Esophagus (tissue), 2 donors: ENCODE data around the gene KDM4D. TPM values are rescaled to one million over a fixed set of nuclear protein-coding genes. Genes with fewer than 3 reads are reported as not detected.

ENCODE experiments used
- H3K27ac ChIP-seq, 2 donors: one replicate each; pipeline ENCODE4 v1.5.1; 2013; ENCODE audit warnings: low read depth in 2 of 2, mild to moderate bottlenecking in 2 of 2, inconsistent platforms in 1 of 2, low read length in 1 of 2, moderate library complexity in 1 of 2
- H3K27me3 ChIP-seq, 2 donors: one replicate each; pipeline ENCODE4 v1.6.1; 2013; ENCODE audit warnings: low read length in 2 of 2, control low read depth in 1 of 2, mild to moderate bottlenecking in 1 of 2; ENCODE audit not compliant: insufficient read depth in 2 of 2, control insufficient read depth in 1 of 2
- H3K36me3 ChIP-seq, 2 donors: one replicate each; pipeline ENCODE4 v1.6.1; 2013; ENCODE audit warnings: low read length in 1 of 2; ENCODE audit not compliant: control insufficient read depth in 2 of 2, insufficient read depth in 2 of 2
- H3K4me1 ChIP-seq, 2 donors: one replicate each; pipeline ENCODE4 v1.6.1; 2013; ENCODE audit warnings: low read length in 1 of 2; ENCODE audit not compliant: control insufficient read depth in 2 of 2, insufficient read depth in 2 of 2
- H3K4me3 ChIP-seq, 2 donors: one replicate each; pipeline ENCODE4 v1.5.1; 2013; ENCODE audit warnings: low read length in 2 of 2, mild to moderate bottlenecking in 2 of 2, low read depth in 1 of 2, moderate library complexity in 1 of 2
- H3K9me3 ChIP-seq, 2 donors: one replicate each; pipeline ENCODE4 v1.6.1; 2013; ENCODE audit warnings: mild to moderate bottlenecking in 2 of 2, low read depth in 1 of 2, low read length in 1 of 2, moderate library complexity in 1 of 2; ENCODE audit not compliant: control insufficient read depth in 2 of 2, insufficient read depth in 1 of 2
- WGBS, 2 donors: extraction: QIAGEN DNeasy Blood & Tissue Kit; methylation state at CpG; one replicate each; pipeline ENCODE4 v1.1.7; 2013; 5-methylcytosine and 5-hydroxymethylcytosine counted together
- polyA plus RNA-seq, 2 donors: library from polyadenylated mRNA; stranded (reverse); fragments of 200-250 nt; gene quantifications; one replicate each; pipeline ENCODE4 v1.2.3, GENCODE V29; 2013
- donor health status: healthy with polysubstance abuse.
- donor health status: Bipolar disorder and iron deficiency.

The KDM4D gene
- polyA plus RNA-seq, 2 donors, result 0.14 to 0.31 TPM

DNA sequence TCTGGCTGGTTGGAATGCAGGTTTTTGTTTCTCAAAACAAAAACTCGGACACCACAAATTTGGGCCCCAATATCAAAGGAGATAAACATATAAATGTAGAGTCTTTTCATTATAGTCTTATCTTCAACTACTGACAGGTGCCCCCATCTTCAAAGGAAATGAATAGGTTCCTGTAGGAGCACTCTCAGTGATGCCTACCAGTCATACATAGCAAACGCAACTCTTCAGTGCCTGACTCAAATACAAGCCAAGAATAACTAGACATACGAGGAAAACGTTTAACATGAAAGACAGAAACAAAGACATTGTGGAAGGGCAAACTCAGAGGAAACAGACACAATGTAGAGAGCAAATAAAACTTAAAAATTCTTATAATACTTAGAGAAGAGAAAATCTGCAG is 13.9 kb downstream of the KDM4D start:
- Histone ChIP-seq H3K4me3 (no peak overlapping the region), H3K27ac (no peak overlapping the region), H3K36me3 (no peaks in the 10 kb centered on the region), H3K9me3 (no peaks in the 10 kb centered on the region), H3K27me3 (no peaks in the 10 kb centered on the region), H3K4me1 (no peaks in the 10 kb centered on the region)
- WGBS, 2 donors, result 71 to 73% methylated on average over 4 of the region's 4 CpGs

DNA sequence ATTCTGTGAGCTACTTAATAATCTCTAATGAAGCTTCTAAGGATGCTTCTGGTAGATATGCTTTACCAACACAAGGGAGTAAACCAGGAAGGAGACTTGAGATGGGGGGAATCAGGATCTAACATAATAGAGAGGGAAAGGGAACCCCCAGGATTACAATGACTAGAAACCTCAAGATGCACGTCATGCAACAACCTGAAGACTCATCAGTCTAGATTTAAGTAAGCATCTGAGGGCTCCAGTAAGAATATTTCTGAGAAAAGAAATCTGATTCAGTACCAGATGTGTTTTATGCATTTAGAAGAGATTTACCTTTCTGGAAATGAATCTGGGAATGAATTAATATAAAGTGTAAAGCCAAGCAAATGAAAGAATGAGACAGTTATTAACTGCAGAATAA is 15.2 kb downstream of the KDM4D start:
- no peaks in the 10 kb centered on the region for H3K9me3 ChIP-seq
- no peaks in the 10 kb centered on the region for H3K4me1 ChIP-seq
- no peaks in the 10 kb centered on the region for H3K36me3 ChIP-seq
- no peaks in the 10 kb centered on the region for H3K27me3 ChIP-seq
- H3K4me3 ChIP-seq, result no peak overlapping the region
- 79 to 84% methylated on average over 1 of the region's 1 CpG for WGBS, 2 donors
- no peak overlapping the region for H3K27ac ChIP-seq

DNA sequence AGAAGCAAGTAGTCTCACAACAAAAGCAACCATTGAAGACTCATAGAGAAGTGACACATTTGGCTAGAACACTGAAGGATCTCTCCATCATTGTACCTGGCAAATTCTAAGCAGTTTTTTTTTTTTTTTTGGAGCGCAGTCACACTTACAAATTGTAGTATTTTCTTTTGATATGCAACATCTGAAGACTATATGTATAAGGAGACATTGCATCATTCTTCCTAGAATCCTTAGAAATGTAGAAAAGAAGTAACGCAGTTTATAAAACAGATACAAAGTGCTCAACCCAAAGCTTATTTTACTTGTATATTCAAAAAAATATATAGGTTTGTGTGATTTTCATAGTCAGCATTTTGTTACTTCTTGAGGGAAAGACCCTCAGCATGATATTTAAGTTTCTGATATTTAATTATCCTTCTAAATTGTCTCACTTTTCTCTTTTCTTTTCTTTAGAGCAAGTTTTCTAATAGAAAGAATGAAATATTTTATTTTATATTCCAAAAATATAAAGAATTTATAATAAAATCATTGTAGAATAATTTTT is 20.0 kb downstream of the KDM4D start:
- H3K4me3 ChIP-seq, result no peak overlapping the region
- H3K27ac ChIP-seq, result no peak overlapping the region
- no peaks in the 10 kb centered on the region for H3K36me3 ChIP-seq
- H3K4me1 ChIP-seq, result no peaks in the 10 kb centered on the region
- H3K9me3 ChIP-seq, result peaks cover 0 to 4% of the 10 kb centered on the region in 2 donors
- no peaks in the 10 kb centered on the region for H3K27me3 ChIP-seq
- 96 to 100% methylated on average over 2 of the region's 2 CpGs for WGBS, 2 donors

DNA sequence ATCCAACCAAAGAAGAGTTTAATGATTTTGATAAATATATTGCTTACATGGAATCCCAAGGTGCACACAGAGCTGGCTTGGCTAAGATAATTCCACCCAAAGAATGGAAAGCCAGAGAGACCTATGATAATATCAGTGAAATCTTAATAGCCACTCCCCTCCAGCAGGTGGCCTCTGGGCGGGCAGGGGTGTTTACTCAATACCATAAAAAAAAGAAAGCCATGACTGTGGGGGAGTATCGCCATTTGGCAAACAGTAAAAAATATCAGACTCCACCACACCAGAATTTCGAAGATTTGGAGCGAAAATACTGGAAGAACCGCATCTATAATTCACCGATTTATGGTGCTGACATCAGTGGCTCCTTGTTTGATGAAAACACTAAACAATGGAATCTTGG is 23.9 kb downstream of the KDM4D start:
- Histone ChIP-seq H3K27me3 (no peaks in the 10 kb centered on the region), H3K9me3 (peaks cover 0 to 4% of the 10 kb centered on the region in 2 donors), H3K4me3 (no peak overlapping the region), H3K4me1 (no peaks in the 10 kb centered on the region), H3K27ac (no peak overlapping the region), H3K36me3 (peaks cover 0 to 4% of the 10 kb centered on the region in 2 donors)
- 89 to 91% methylated on average over 6 of the region's 6 CpGs for WGBS, 2 donors

DNA sequence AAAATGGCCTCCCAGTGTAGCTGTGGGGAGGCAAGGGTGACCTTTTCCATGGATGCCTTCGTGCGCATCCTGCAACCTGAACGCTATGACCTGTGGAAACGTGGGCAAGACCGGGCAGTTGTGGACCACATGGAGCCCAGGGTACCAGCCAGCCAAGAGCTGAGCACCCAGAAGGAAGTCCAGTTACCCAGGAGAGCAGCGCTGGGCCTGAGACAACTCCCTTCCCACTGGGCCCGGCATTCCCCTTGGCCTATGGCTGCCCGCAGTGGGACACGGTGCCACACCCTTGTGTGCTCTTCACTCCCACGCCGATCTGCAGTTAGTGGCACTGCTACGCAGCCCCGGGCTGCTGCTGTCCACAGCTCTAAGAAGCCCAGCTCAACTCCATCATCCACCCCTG is 24.8 kb downstream of the KDM4D start:
- H3K9me3 ChIP-seq, result peaks cover 0 to 4% of the 10 kb centered on the region in 2 donors
- no peaks in the 10 kb centered on the region for H3K4me1 ChIP-seq
- no peak overlapping the region for H3K27ac ChIP-seq
- no peak overlapping the region for H3K4me3 ChIP-seq
- 95 to 96% methylated on average over 13 of the region's 13 CpGs for WGBS, 2 donors
- no peaks in the 10 kb centered on the region for H3K27me3 ChIP-seq
- peaks cover 0 to 4% of the 10 kb centered on the region in 2 donors for H3K36me3 ChIP-seq

DNA sequence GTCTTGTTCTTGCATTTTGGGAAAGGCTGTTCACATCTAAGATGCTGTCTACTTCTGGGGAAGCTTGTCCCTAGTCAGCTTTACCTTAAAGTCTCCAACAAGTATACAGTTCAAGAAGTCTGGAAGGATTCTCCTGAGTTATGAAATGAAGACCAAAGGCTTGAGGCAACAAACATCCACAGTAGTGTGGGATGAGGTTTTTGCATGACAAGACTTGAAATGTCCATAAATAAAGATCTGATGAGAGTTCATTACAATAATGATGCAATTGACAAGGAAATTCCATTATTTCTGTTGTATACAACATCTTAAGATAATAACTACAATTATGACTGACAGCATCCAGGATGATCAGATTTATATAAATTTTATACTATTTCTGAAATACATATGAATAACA is 30.2 kb downstream of the KDM4D start:
- Histone ChIP-seq H3K36me3 (peaks cover 0 to 2% of the 10 kb centered on the region in 2 donors), H3K27me3 (no peaks in the 10 kb centered on the region), H3K27ac (no peak overlapping the region), H3K4me1 (no peaks in the 10 kb centered on the region), H3K4me3 (no peak overlapping the region), H3K9me3 (no peaks in the 10 kb centered on the region)

DNA sequence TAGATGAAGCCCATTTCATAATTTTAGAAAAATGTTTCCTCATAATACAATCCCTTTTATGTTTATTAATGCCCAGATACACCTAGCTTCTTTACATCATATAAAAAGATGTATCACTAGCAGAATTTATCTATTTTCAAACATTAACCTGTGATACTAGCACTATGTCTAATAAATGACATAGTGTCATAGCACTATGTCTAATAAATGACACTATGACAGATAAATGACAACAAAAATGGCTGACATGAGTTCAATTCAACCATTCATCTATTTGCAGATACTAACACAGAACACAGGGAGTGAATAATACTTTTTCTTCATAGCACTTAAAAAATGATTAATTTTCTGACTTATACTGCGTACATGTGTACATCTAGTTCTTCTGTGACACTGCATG is 32.1 kb downstream of the KDM4D start:
- WGBS, 2 donors, result 93% methylated on average over 1 of the region's 1 CpG
- Histone ChIP-seq H3K27ac (no peak overlapping the region), H3K27me3 (no peaks in the 10 kb centered on the region), H3K36me3 (no peaks in the 10 kb centered on the region), H3K4me3 (no peak overlapping the region), H3K9me3 (no peaks in the 10 kb centered on the region), H3K4me1 (no peaks in the 10 kb centered on the region)

DNA sequence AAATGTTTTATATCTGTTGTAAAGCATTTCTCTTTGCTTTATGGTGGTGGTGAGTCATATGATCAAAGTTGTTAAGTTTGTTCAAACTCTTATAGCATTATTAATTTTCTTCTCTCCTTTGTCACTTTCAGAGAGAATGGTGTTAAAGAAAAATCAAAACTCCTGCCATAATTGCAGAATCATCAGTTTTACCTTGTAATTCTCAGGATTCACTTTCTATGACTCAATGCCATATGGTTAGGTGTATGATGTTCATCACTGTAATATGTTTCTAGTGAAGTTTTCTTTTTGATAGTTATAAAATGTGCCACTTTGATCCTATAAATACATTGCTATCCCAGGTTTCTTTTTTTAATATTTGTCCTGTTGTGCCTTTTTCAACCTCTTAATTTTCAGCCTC is 37.9 kb downstream of the KDM4D start:
- H3K27ac ChIP-seq, result no peak overlapping the region
- H3K4me1 ChIP-seq, result no peaks in the 10 kb centered on the region
- H3K27me3 ChIP-seq, result no peaks in the 10 kb centered on the region
- no peaks in the 10 kb centered on the region for H3K36me3 ChIP-seq
- no peak overlapping the region for H3K4me3 ChIP-seq
- H3K9me3 ChIP-seq, result no peaks in the 10 kb centered on the region

DNA sequence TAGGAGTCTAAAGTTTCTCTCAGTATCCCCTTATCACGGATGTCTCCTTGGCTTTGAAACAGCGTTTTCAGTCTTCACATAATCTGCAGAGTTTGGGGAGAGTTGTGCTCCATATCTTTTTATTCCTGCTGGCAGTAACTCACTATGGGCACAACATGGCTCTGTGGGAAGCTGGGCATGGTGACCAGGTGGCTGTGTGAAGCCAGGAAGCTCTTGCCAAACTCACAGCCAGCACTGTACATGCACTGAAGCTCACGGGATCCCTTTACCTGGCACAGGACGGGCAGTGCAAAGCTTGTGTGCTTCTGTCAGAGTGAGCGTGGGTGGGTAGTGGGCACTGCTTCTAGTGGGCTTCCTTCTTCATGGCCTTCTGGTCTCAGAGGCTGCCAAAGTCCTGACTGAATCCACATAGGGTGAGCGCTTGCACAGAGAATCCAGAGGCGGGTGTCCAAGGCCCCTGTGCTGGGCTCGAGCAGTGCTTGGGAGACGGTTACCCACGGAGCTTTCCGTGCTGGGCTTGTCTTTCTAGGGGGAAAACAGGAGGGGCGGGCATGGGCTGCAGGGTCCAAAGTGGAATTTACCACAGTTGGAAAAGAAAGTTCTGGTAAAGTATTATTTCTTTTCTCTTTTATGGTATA is 40.8 kb downstream of the KDM4D start:
- 89 to 90% methylated on average over 12 of the region's 12 CpGs for WGBS, 2 donors
- no peaks in the 10 kb centered on the region for H3K36me3 ChIP-seq
- H3K27me3 ChIP-seq, result no peaks in the 10 kb centered on the region
- no peak overlapping the region for H3K27ac ChIP-seq
- H3K4me3 ChIP-seq, result no peak overlapping the region
- H3K4me1 ChIP-seq, result no peaks in the 10 kb centered on the region
- H3K9me3 ChIP-seq, result no peaks in the 10 kb centered on the region

DNA sequence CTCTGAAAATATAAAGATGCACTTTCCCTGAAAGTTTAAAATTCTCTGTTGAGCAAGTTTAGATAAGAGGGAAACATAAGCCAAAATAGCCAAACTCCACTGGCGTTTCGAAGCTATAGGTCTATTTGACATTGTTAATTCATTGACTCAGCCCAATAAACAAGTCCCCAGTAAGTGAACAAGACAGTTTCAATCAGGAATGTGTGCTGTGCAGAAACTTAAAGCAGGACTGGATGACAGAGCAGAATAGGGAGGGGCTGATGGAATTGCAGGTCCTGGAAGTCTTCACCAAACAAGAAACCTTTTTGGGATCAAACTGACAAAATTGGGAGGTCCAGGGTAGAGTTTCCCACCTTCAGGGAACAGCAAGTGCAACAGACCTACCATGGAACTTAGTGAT is 42.6 kb downstream of the KDM4D start:
- H3K4me3 ChIP-seq, result no peak overlapping the region
- H3K27ac ChIP-seq, result no peak overlapping the region
- H3K36me3 ChIP-seq, result no peaks in the 10 kb centered on the region
- no peaks in the 10 kb centered on the region for H3K9me3 ChIP-seq
- H3K27me3 ChIP-seq, result no peaks in the 10 kb centered on the region
- 57 to 67% methylated on average over 2 of the region's 2 CpGs for WGBS, 2 donors
- no peaks in the 10 kb centered on the region for H3K4me1 ChIP-seq
